ENCODE results near the gene KCTD1.

Gene KCTD1

GRCh38 chr18:26474542-26474941 lies 73.8 kb downstream of the KCTD1 start:
- TF ChIP-seq, protein P1, sequence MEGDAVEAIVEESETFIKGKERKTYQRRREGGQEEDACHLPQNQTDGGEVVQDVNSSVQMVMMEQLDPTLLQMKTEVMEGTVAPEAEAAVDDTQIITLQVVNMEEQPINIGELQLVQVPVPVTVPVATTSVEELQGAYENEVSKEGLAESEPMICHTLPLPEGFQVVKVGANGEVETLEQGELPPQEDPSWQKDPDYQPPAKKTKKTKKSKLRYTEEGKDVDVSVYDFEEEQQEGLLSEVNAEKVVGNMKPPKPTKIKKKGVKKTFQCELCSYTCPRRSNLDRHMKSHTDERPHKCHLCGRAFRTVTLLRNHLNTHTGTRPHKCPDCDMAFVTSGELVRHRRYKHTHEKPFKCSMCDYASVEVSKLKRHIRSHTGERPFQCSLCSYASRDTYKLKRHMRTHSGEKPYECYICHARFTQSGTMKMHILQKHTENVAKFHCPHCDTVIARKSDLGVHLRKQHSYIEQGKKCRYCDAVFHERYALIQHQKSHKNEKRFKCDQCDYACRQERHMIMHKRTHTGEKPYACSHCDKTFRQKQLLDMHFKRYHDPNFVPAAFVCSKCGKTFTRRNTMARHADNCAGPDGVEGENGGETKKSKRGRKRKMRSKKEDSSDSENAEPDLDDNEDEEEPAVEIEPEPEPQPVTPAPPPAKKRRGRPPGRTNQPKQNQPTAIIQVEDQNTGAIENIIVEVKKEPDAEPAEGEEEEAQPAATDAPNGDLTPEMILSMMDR (IDR thresholded peaks at IDR 0.05; ENCODE audit: insufficient read depth, low read length): no peak
- TF ChIP-seq POLR2AphosphoS5 (IDR thresholded peaks at IDR 0.05; ENCODE audit: low read depth): no peak
- no peak for TF ChIP-seq GABPA (IDR thresholded peaks at IDR 0.05; ENCODE audit: low read depth)
- TF ChIP-seq SPI1 (IDR thresholded peaks at IDR 0.05; ENCODE audit: borderline replicate concordance, low read depth): no peak
- TF ChIP-seq REST (IDR thresholded peaks at IDR 0.05; ENCODE audit: insufficient replicate concordance, low read depth): no peak
- DNase-seq (ENCODE audit: low read depth in 1 of 2, low spot score in 1 of 2): no peak
- H3K27me3 ChIP-seq (ENCODE audit: insufficient read depth, poor library complexity, severe bottlenecking): peaks cover 3% of the 10 kb centered on the region
- H3K4me3 ChIP-seq (replicated peaks; ENCODE audit: insufficient read depth, low read length): no peak overlapping the region
- no peak overlapping the region for H3K27ac ChIP-seq (replicated peaks)

- Histone ChIP-seq H3K4me3 (replicated peaks; ENCODE audit: insufficient read depth, low read length) (no peak overlapping the region), H3K27me3 (ENCODE audit: insufficient read depth, poor library complexity, severe bottlenecking) (peaks cover 3% of the 10 kb centered on the region), H3K27ac (replicated peaks) (no peak overlapping the region)
- TF ChIP-seq REST (IDR thresholded peaks at IDR 0.05; ENCODE audit: insufficient replicate concordance, low read depth): no peak
- TF ChIP-seq GABPA (IDR thresholded peaks at IDR 0.05; ENCODE audit: low read depth): no peak
- TF ChIP-seq SPI1 (IDR thresholded peaks at IDR 0.05; ENCODE audit: borderline replicate concordance, low read depth): no peak
- TF ChIP-seq, protein P1 (IDR thresholded peaks at IDR 0.05; ENCODE audit: insufficient read depth, low read length): no peak
- TF ChIP-seq POLR2AphosphoS5 (IDR thresholded peaks at IDR 0.05; ENCODE audit: low read depth): no peak
- no peak for DNase-seq (ENCODE audit: low read depth in 1 of 2, low spot score in 1 of 2)
These were observed 74.7 kb downstream of the KCTD1 start for GRCh38 chr18:26473672-26474071.

DNA sequence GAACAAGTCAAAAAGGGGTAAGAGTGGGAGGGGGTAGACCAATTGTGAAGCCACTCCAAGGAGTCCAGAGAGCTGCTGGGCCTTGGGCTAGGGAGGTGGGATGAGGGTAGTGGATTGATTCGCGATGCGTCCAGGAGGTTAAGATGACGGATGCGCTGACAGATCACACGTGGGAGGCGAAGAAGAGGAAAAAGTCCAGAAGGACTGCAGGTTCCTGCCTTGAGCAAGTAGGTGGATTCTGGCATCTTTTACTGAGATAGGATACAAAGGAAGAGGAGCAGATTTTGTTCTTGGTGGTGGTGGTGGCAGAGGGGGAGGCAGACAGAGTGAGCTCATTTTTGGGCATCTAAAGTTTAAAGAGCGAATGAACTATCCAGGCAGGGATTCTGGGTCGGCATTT lies 76.5 kb downstream of the KCTD1 start:
- no peak for TF ChIP-seq GABPA (IDR thresholded peaks at IDR 0.05; ENCODE audit: low read depth)
- no peak for TF ChIP-seq SPI1 (IDR thresholded peaks at IDR 0.05; ENCODE audit: borderline replicate concordance, low read depth)
- TF ChIP-seq, protein P1 (IDR thresholded peaks at IDR 0.05; ENCODE audit: insufficient read depth, low read length): no peak
- no peak for TF ChIP-seq POLR2AphosphoS5 (IDR thresholded peaks at IDR 0.05; ENCODE audit: low read depth)
- no peak for TF ChIP-seq REST (IDR thresholded peaks at IDR 0.05; ENCODE audit: insufficient replicate concordance, low read depth)
- Histone ChIP-seq H3K27me3 (ENCODE audit: insufficient read depth, poor library complexity, severe bottlenecking) (no peaks in the 10 kb centered on the region), H3K27ac (replicated peaks) (no peak overlapping the region), H3K4me3 (replicated peaks; ENCODE audit: insufficient read depth, low read length) (no peak overlapping the region)
- DNase-seq (ENCODE audit: low read depth in 1 of 2, low spot score in 1 of 2): no peak
